Fibroblast of mammary gland (primary cell): ENCODE data around the gene PFKFB3.
A peak's percentile ranks its signal among the peaks of the same experiment; 100 is the strongest.
"Not testable (repeated sequence)": the region's sequence is repeated elsewhere in the genome, so short reads cannot be mapped to it uniquely, and the experiment has no call there.

Experiments
- DNase-seq: peaks from one replicate; pipeline ENCODE4 v3.0.0-alpha.2; 2010; ENCODE audit warnings: low read depth
- H3K4me3 ChIP-seq: 2 replicates; pipeline ENCODE4 v1.5.1; 2011; ENCODE audit warnings: low read depth, mild to moderate bottlenecking, low read length, moderate library complexity; ENCODE audit not compliant: control insufficient read depth
- CTCF ChIP-seq: conservative IDR thresholded peaks from 2 replicates; pipeline ENCODE4 v1.5.1; 2011; ENCODE audit warnings: low read depth, low read length, inconsistent platforms; ENCODE audit not compliant: control insufficient read depth, insufficient read depth

PFKFB3 gene

DNA sequence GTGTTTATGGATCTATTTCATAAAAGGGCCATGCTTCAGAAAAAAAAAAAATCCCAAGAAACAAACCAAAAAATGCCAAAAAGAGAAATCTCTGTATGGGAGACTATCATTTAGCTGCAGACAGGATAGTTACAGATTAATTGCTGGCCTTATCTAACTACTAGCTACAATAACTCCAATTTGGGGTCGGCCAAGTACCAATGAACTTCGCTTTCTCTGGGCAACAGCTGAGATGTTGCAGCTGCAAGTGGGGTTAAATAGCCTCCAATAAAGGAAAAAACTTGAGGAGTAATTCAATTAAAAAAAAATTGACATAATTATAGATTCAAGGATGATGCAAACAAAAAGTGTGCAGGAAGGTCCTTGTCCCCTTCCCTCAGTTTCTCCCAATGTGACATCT, 73.6 kb downstream of the PFKFB3 start:
- no peak for DNase-seq

GRCh38 chr10:6278519-6279120, 75.9 kb downstream of the PFKFB3 start:
- no peak for DNase-seq
- H3K4me3 ChIP-seq: no peak overlapping the region
- no peak for TF ChIP-seq CTCF

More for the DNA sequence above, 73.6 kb downstream of the PFKFB3 start:
- TF ChIP-seq CTCF: no peak
- no peak overlapping the region for H3K4me3 ChIP-seq

DNA sequence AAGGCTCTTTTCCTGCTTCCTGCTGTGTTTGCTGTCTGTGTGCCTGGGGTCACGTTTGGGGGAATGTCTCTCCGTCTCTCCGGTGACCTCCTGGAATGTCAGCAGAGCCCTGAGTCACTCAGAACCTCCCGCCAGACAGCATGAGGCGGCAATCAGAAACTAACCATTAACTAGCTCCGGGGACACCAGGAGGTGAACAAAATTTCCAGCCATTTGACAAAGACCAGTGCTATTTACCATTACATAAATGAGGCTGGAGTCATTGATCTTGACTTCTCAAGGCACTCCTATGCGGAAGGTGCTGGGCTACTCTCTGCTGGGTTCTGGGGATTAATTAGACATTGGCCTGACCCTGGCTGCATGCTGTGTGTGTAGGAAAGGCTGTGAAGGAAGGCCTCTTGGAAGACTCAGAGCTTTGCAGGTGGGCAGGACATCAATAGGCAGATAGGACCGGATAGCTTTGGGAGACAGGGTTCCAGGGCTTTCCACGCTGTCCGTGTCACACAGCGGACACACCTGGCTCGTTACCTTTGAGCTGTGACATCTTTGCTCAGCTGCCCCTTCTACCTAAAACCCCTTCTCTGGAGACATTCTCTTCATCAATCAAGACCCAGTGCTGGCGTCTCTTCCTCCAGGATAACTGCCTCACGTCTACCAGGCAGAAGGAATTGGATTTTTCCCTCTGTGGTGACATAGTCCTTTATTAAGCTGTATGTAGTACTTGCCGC, 77.0 kb downstream of the PFKFB3 start:
- no peak overlapping the region for H3K4me3 ChIP-seq
- no peak for TF ChIP-seq CTCF
- DNase-seq: peak; percentile 44

- DNase-seq: no peak
These were observed 77.6 kb downstream of the PFKFB3 start for GRCh38 chr10:6280291-6280690.

GRCh38 chr10:6282454-6282958, 79.8 kb downstream of the PFKFB3 start:
- no peak for DNase-seq
- no peak overlapping the region for H3K4me3 ChIP-seq
- TF ChIP-seq CTCF: no peak

More at GRCh38 chr10:6280291-6280690, 77.6 kb downstream of the PFKFB3 start:
- TF ChIP-seq CTCF: no peak
- H3K4me3 ChIP-seq: no peak overlapping the region

GRCh38 chr10:6283655-6284054, 80.9 kb downstream of the PFKFB3 start:
- TF ChIP-seq CTCF: no peak
- H3K4me3 ChIP-seq: no peak overlapping the region
- no peak for DNase-seq

GRCh38 chr10:6290621-6291020, 87.9 kb downstream of the PFKFB3 start:
- H3K4me3 ChIP-seq, DNase-seq: not testable (repeated sequence)
